IMR-90 (cell line): ENCODE results near the gene BCAS3. TPM values are rescaled to one million over a fixed set of nuclear protein-coding genes. Genes with fewer than 3 reads are reported as not detected.
"Not testable (repeated sequence)": the region's sequence is repeated elsewhere in the genome, so short reads cannot be mapped to it uniquely, and the experiment has no call there.

Source experiments
- ATAC-seq: fragments of 200-7000 bp; cut with Tn5 transposase; 2 replicates; pipeline ENCODE4 v1.9.1; 2020; ENCODE audit warnings: low read depth, mild to moderate bottlenecking, moderate library complexity
- BruUV-seq: library from RNA; stranded (reverse); fragments of 400-500 nt; replicated peaks from 2 replicates; lab custom pipeline; 2021; lab: Mats Ljungman, UMichigan
- CTCF ChIA-PET: fragments of 300-600 bp; formaldehyde crosslinking; extraction: SDS; loops from one replicate; lab custom pipeline; 2021; ENCODE audit warnings: antibody characterized with exemption; lab: Yijun Ruan, JAX
- POLR2A ChIA-PET: fragments of 300-600 bp; sonication (Branson Sonifier 250); formaldehyde crosslinking; loops from one replicate; lab custom pipeline; 2022; ENCODE audit warnings: antibody characterized with exemption; ENCODE audit not compliant: unreplicated experiment; lab: Charles Lee
- DNase-seq: peaks from one replicate; pipeline ENCODE4 v3.0.0; 2013
- H2AFZ ChIP-seq: replicated peaks from 2 replicates; pipeline ENCODE3; 2013; ENCODE audit warnings: low read length, mild to moderate bottlenecking; ENCODE audit not compliant: poor library complexity
- H2AK5ac ChIP-seq: 2 replicates; pipeline ENCODE4 v1.6.1; 2013; ENCODE audit warnings: low read depth, low read length, inconsistent platforms
- H2AK9ac ChIP-seq: replicated peaks from 2 replicates; pipeline ENCODE3; 2013; ENCODE audit warnings: mild to moderate bottlenecking, low read depth, low read length, moderate library complexity; ENCODE audit not compliant: poor library complexity
- H2BK120ac ChIP-seq: 2 replicates; pipeline ENCODE4 v1.6.1; 2013; ENCODE audit warnings: low read depth, low read length, inconsistent platforms
- H2BK15ac ChIP-seq: 3 replicates; pipeline ENCODE4 v1.6.1; 2013; ENCODE audit warnings: low read depth, low read length, inconsistent platforms
- H2BK20ac ChIP-seq: 2 replicates; pipeline ENCODE4 v1.6.1; 2013; ENCODE audit warnings: low read depth, mild to moderate bottlenecking, inconsistent platforms, low read length, moderate library complexity
- H2BK5ac ChIP-seq: 2 replicates; pipeline ENCODE4 v1.6.1; 2013; ENCODE audit warnings: mild to moderate bottlenecking, low read depth, low read length, inconsistent platforms; ENCODE audit not compliant: poor library complexity, severe bottlenecking
- H3K14ac ChIP-seq: replicated peaks from 2 replicates; pipeline ENCODE4 v1.6.1; 2013; ENCODE audit warnings: low read depth, low read length, inconsistent platforms
- H3K18ac ChIP-seq: 2 replicates; pipeline ENCODE4 v1.6.1; 2013; ENCODE audit warnings: low read depth, low read length, control low read depth
- H3K23ac ChIP-seq: 2 replicates; pipeline ENCODE4 v1.6.1; 2013; ENCODE audit warnings: low read depth, low read length, inconsistent platforms
- H3K27ac ChIP-seq: 2 replicates; pipeline ENCODE4 v1.5.1; 2013; ENCODE audit warnings: mild to moderate bottlenecking, control low read depth, low read length; ENCODE audit not compliant: insufficient read depth
- H3K27me3 ChIP-seq: 2 replicates; pipeline ENCODE4 v1.6.1; 2013; ENCODE audit warnings: low read length; ENCODE audit not compliant: control insufficient read depth, insufficient read depth
- H3K36me3 ChIP-seq: 2 replicates; pipeline ENCODE4 v1.6.1; 2013; ENCODE audit warnings: low read length, mixed read lengths; ENCODE audit not compliant: control insufficient read depth, insufficient read depth
- H3K4ac ChIP-seq: 2 replicates; pipeline ENCODE4 v1.6.1; 2013; ENCODE audit warnings: low read depth, low read length, inconsistent platforms
- H3K4me1 ChIP-seq: 2 replicates; pipeline ENCODE4 v1.6.1; 2013; ENCODE audit warnings: low read length, mixed read lengths; ENCODE audit not compliant: control insufficient read depth, insufficient read depth
- H3K4me2 ChIP-seq: 2 replicates; pipeline ENCODE4 v1.6.1; 2013; ENCODE audit warnings: low read depth, mild to moderate bottlenecking, control low read depth, low read length, moderate library complexity
- H3K4me3 ChIP-seq: 2 replicates; pipeline ENCODE4 v1.5.1; 2013; ENCODE audit warnings: low read depth, mild to moderate bottlenecking, control low read depth, low read length, moderate library complexity; ENCODE audit not compliant: insufficient read depth
- H3K56ac ChIP-seq: 2 replicates; pipeline ENCODE4 v1.6.1; 2013; ENCODE audit warnings: low read length, inconsistent platforms; ENCODE audit not compliant: insufficient read depth; ENCODE audit errors: extremely low read depth
- H3K79me1 ChIP-seq, 2 experiments: 2 replicates each; pipeline ENCODE4 v1.6.1; 2013; ENCODE audit warnings: low read length in 2 of 2, inconsistent platforms in 1 of 2, low read depth in 1 of 2
- H3K9ac ChIP-seq: 2 replicates; pipeline ENCODE4 v1.6.1; 2013; ENCODE audit warnings: low read depth, low read length, control low read depth
- H3K9me1 ChIP-seq: 2 replicates; pipeline ENCODE4 v1.6.1; 2013; ENCODE audit warnings: low read length, inconsistent platforms; ENCODE audit not compliant: insufficient read depth
- H3K9me3 ChIP-seq: 2 replicates; pipeline ENCODE4 v1.6.1; 2013; ENCODE audit warnings: low read length; ENCODE audit not compliant: control insufficient read depth, insufficient read depth
- H4K20me1 ChIP-seq: 2 replicates; pipeline ENCODE4 v1.6.1; 2013; ENCODE audit warnings: low read length, inconsistent platforms; ENCODE audit not compliant: insufficient read depth
- H4K5ac ChIP-seq: 2 replicates; pipeline ENCODE4 v1.6.1; 2013; ENCODE audit warnings: mild to moderate bottlenecking, low read depth, low read length, control low read depth
- H4K8ac ChIP-seq, 2 experiments: 2 replicates each; pipeline ENCODE4 v1.6.1; 2013; ENCODE audit warnings: low read depth in 2 of 2, low read length in 2 of 2, control low read depth in 1 of 2, inconsistent platforms in 1 of 2
- H4K91ac ChIP-seq: 2 replicates; pipeline ENCODE4 v1.6.1; 2013; ENCODE audit warnings: low read depth, low read length, inconsistent platforms; ENCODE audit not compliant: insufficient read depth
- MAFK ChIP-seq: IDR thresholded peaks from 2 replicates; pipeline ENCODE4 v1.6.1; 2012; ENCODE audit warnings: low read depth, low read length, improper control_type of control experiment
- MAZ ChIP-seq: IDR thresholded peaks from 2 replicates; pipeline ENCODE4 v1.6.1; 2012; ENCODE audit warnings: low read depth, mild to moderate bottlenecking, low read length, improper control_type of control experiment, moderate library complexity, borderline replicate concordance
- MXI1 ChIP-seq: IDR thresholded peaks from 2 replicates; pipeline ENCODE4 v1.6.1; 2012; ENCODE audit warnings: low read depth, mild to moderate bottlenecking, low read length, moderate library complexity, borderline replicate concordance
- POLR2A ChIP-seq: IDR thresholded peaks from 2 replicates; pipeline ENCODE4 v1.6.1; 2012; ENCODE audit warnings: mild to moderate bottlenecking, low read depth, low read length
- RAD21 ChIP-seq: IDR thresholded peaks from 2 replicates; pipeline ENCODE4 v1.6.1; 2012; ENCODE audit warnings: low read length, improper control_type of control experiment
- WGBS, 2 experiments: methylation state at CpG; one replicate each; pipeline versions ENCODE4 v1.1.5 to v1.1.7; 2013; ENCODE audit warnings: missing lambda C conversion rate in 2 of 2; ENCODE audit not compliant: insufficient read length in 1 of 2; ENCODE audit errors: extremely low coverage in 2 of 2; 5-methylcytosine and 5-hydroxymethylcytosine counted together
- dilution Hi-C: fragments of 300-500 bp; cut with HindIII; formaldehyde crosslinking; loops from one replicate; pipeline ENCODE4 v1.14.3; 2018; ENCODE audit warnings: low sequenced_read_pairs; ENCODE audit not compliant: unreplicated experiment
- in situ Hi-C: fragments of 300-500 bp; cut with MboI; formaldehyde crosslinking; loops from 3 replicates; pipeline ENCODE4 v1.14.3; 2019; ENCODE audit warnings: low sequenced_read_pairs, inconsistent platforms, mixed read lengths
- intact Hi-C: fragments of 100-400 bp; cut with micrococcal nuclease; formaldehyde crosslinking; loops from 2 replicates; pipeline ENCODE4 v1.10.0; 2022
- polyA plus RNA-seq, 3 experiments: library from polyadenylated mRNA; depleted of rRNA; stranded (reverse); fragments of >200 nt; gene quantifications; 2 replicates each; pipeline ENCODE4 v1.2.3, GENCODE V29; 2012; ENCODE audit warnings: low replicate concordance in 1 of 3
- total RNA-seq: library from RNA; depleted of rRNA; stranded (reverse); fragments of >200 nt; gene quantifications from 2 replicates; pipeline ENCODE4 v1.2.3, GENCODE V29; 2012
- TF ChIP-seq, protein P1 (sequence below): conservative IDR thresholded peaks from 2 replicates; pipeline ENCODE4 v1.5.1; 2012; ENCODE audit warnings: mild to moderate bottlenecking, low read depth, low read length, improper control_type of control experiment

Gene BCAS3
- total and polyA plus RNA-seq, 2 of the 4 experiments (the other 2 are of a cell fraction) = 6.3 to 27.1 TPM

DNA sequence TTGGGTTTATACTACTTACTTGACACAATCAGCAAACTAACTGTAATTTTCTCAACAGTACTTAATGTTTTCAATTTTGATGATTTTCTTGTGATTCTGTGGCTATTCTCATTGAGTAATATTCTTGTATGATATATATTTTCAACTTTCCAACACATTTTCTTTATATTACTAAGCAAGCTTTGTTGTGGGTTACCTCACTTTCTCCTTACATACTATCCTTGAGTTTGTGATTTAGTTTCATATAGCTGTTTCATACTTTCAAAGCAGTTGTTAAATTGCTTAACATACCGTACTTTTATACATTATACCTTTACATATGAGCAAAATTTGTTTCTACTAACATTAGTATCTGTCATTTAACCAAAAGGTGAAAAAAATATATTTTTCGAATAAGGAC lies 197.1 kb downstream of the BCAS3 start:
- H2BK5ac ChIP-seq = no peak overlapping the region
- H2BK20ac ChIP-seq = no peak overlapping the region
- no peaks in the 10 kb centered on the region for H3K27me3 ChIP-seq
- H3K4me2 ChIP-seq = no peak overlapping the region
- dilution Hi-C loops (no loop called here), intact Hi-C loops (loop anchor here (5.0 kb wide), 1 partner anchor 87 kb away; no protein-coding TSS in a partner anchor), in situ Hi-C loops (no loop called here)
- H3K79me1 ChIP-seq = no peaks in the 10 kb centered on the region
- H4K5ac ChIP-seq = no peak overlapping the region
- no peak overlapping the region for H3K4ac ChIP-seq
- no peak overlapping the region for H2BK120ac ChIP-seq
- no peak overlapping the region for H3K56ac ChIP-seq
- no CpG with 5 or more reads among the region's 2 CpGs for WGBS, 2 experiments
- no peak overlapping the region for H3K27ac ChIP-seq
- TF ChIP-seq MAZ = no peak
- no peak for TF ChIP-seq POLR2A
- no peak for TF ChIP-seq MXI1
- TF ChIP-seq, protein P1, sequence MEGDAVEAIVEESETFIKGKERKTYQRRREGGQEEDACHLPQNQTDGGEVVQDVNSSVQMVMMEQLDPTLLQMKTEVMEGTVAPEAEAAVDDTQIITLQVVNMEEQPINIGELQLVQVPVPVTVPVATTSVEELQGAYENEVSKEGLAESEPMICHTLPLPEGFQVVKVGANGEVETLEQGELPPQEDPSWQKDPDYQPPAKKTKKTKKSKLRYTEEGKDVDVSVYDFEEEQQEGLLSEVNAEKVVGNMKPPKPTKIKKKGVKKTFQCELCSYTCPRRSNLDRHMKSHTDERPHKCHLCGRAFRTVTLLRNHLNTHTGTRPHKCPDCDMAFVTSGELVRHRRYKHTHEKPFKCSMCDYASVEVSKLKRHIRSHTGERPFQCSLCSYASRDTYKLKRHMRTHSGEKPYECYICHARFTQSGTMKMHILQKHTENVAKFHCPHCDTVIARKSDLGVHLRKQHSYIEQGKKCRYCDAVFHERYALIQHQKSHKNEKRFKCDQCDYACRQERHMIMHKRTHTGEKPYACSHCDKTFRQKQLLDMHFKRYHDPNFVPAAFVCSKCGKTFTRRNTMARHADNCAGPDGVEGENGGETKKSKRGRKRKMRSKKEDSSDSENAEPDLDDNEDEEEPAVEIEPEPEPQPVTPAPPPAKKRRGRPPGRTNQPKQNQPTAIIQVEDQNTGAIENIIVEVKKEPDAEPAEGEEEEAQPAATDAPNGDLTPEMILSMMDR = no peak
- TF ChIP-seq RAD21 = no peak
- no peak for TF ChIP-seq MAFK
- H2AFZ ChIP-seq = no peak overlapping the region
- ChIA-PET POLR2A (no interaction called here), CTCF (no interaction called here)
- no peak overlapping the region for H3K9ac ChIP-seq
- DNase-seq (no peak), ATAC-seq (no peak)
- H2AK9ac ChIP-seq = no peak overlapping the region
- no peak overlapping the region for H3K14ac ChIP-seq
- no peak overlapping the region for H2BK15ac ChIP-seq
- H3K23ac ChIP-seq = no peak overlapping the region
- no peaks in the 10 kb centered on the region for H3K9me3 ChIP-seq
- no peak overlapping the region for H2AK5ac ChIP-seq
- H4K91ac ChIP-seq = no peak overlapping the region
- no peaks in the 10 kb centered on the region for H4K20me1 ChIP-seq
- no peak overlapping the region for H3K18ac ChIP-seq
- H3K36me3 ChIP-seq = no peaks in the 10 kb centered on the region
- no peak overlapping the region for H4K8ac ChIP-seq
- no peaks in the 10 kb centered on the region for H3K9me1 ChIP-seq
- no peak overlapping the region for H3K4me3 ChIP-seq
- no TSS peak for BruUV-seq
- no peaks in the 10 kb centered on the region for H3K4me1 ChIP-seq

DNA sequence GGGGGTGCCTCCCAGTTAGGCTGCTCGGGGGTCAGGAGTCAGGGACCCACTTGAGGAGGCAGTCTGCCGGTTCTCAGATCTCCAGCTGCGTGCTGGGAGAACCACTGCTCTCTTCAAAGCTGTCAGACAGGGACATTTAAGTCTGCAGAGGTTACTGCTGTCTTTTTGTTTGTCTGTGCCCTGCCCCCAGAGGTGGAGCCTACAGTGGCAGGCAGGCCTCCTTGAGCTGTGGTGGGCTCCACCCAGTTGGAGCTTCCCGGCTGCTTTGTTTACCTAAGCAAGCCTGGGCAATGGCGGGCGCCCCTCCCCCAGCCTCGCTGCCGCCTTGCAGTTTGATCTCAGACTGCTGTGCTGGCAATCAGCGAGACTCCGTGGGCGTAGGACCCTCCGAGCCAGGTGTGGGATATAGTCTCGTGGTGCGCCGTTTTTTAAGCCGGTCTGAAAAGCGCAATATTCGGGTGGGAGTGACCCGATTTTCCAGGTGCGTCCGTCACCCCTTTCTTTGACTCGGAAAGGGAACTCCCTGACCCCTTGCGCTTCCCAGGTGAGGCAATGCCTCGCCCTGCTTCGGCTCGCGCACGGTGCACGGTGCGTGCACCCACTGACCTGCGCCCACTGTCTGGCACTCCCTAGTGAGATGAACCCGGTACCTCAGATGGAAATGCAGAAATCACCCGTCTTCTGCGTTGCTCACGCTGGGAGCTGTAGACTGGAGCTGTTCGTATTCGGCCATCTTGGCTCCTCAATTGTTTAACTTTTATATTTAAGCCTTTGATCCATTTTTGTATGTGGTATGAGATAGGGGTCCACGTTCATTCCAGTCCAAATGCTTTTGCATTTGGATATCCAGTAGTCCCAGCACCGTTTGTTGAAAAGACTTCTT lies 209.3 kb downstream of the BCAS3 start:
- no CpG with 5 or more reads among the region's 39 CpGs for WGBS, 2 experiments
- H2BK20ac ChIP-seq, H2BK5ac ChIP-seq, H3K4me2 ChIP-seq, H4K5ac ChIP-seq, H3K4me1 ChIP-seq, H3K4ac ChIP-seq, BruUV-seq, H3K27me3 ChIP-seq, H2AFZ ChIP-seq, DNase-seq, H2BK15ac ChIP-seq, H3K9me3 ChIP-seq, CTCF ChIA-PET, in situ Hi-C loops, H3K9me1 ChIP-seq, H4K8ac ChIP-seq, H2AK9ac ChIP-seq, H3K79me1 ChIP-seq, intact Hi-C loops, H3K9ac ChIP-seq, H2BK120ac ChIP-seq, H4K20me1 ChIP-seq, dilution Hi-C loops, H3K18ac ChIP-seq, H2AK5ac ChIP-seq, H4K91ac ChIP-seq, H3K23ac ChIP-seq, H3K27ac ChIP-seq, H3K56ac ChIP-seq, POLR2A ChIA-PET, H3K4me3 ChIP-seq, ATAC-seq, H3K36me3 ChIP-seq: not testable (repeated sequence)
- H3K14ac ChIP-seq = peak overlapping the region; percentile 82; the same call in 1 of the 2 replicates
